Esophagus (tissue), 2 donors: ENCODE measurements around the gene KLHL6. TPM values are rescaled to one million over a fixed set of nuclear protein-coding genes. Genes with fewer than 3 reads are reported as not detected.
"Not testable (repeated sequence)": the region's sequence is repeated elsewhere in the genome, so short reads cannot be mapped to it uniquely, and the experiment has no call there.

Experiments used
- H3K27ac ChIP-seq, 2 donors: one replicate each; pipeline ENCODE4 v1.5.1; 2013; ENCODE audit warnings: low read depth in 2 of 2, mild to moderate bottlenecking in 2 of 2, inconsistent platforms in 1 of 2, low read length in 1 of 2, moderate library complexity in 1 of 2
- H3K27me3 ChIP-seq, 2 donors: one replicate each; pipeline ENCODE4 v1.6.1; 2013; ENCODE audit warnings: low read length in 2 of 2, control low read depth in 1 of 2, mild to moderate bottlenecking in 1 of 2; ENCODE audit not compliant: insufficient read depth in 2 of 2, control insufficient read depth in 1 of 2
- H3K36me3 ChIP-seq, 2 donors: one replicate each; pipeline ENCODE4 v1.6.1; 2013; ENCODE audit warnings: low read length in 1 of 2; ENCODE audit not compliant: control insufficient read depth in 2 of 2, insufficient read depth in 2 of 2
- H3K4me1 ChIP-seq, 2 donors: one replicate each; pipeline ENCODE4 v1.6.1; 2013; ENCODE audit warnings: low read length in 1 of 2; ENCODE audit not compliant: control insufficient read depth in 2 of 2, insufficient read depth in 2 of 2
- H3K4me3 ChIP-seq, 2 donors: one replicate each; pipeline ENCODE4 v1.5.1; 2013; ENCODE audit warnings: low read length in 2 of 2, mild to moderate bottlenecking in 2 of 2, low read depth in 1 of 2, moderate library complexity in 1 of 2
- H3K9me3 ChIP-seq, 2 donors: one replicate each; pipeline ENCODE4 v1.6.1; 2013; ENCODE audit warnings: mild to moderate bottlenecking in 2 of 2, low read depth in 1 of 2, low read length in 1 of 2, moderate library complexity in 1 of 2; ENCODE audit not compliant: control insufficient read depth in 2 of 2, insufficient read depth in 1 of 2
- WGBS, 2 donors: extraction: QIAGEN DNeasy Blood & Tissue Kit; methylation state at CpG; one replicate each; pipeline ENCODE4 v1.1.7; 2013; 5-methylcytosine and 5-hydroxymethylcytosine counted together
- polyA plus RNA-seq, 2 donors: library from polyadenylated mRNA; stranded (reverse); fragments of 200-250 nt; gene quantifications; one replicate each; pipeline ENCODE4 v1.2.3, GENCODE V29; 2013
- donor health status: healthy with polysubstance abuse.
- donor health status: Bipolar disorder and iron deficiency.

Gene KLHL6
- polyA plus RNA-seq, 2 donors = 0.16 to 0.26 TPM

DNA sequence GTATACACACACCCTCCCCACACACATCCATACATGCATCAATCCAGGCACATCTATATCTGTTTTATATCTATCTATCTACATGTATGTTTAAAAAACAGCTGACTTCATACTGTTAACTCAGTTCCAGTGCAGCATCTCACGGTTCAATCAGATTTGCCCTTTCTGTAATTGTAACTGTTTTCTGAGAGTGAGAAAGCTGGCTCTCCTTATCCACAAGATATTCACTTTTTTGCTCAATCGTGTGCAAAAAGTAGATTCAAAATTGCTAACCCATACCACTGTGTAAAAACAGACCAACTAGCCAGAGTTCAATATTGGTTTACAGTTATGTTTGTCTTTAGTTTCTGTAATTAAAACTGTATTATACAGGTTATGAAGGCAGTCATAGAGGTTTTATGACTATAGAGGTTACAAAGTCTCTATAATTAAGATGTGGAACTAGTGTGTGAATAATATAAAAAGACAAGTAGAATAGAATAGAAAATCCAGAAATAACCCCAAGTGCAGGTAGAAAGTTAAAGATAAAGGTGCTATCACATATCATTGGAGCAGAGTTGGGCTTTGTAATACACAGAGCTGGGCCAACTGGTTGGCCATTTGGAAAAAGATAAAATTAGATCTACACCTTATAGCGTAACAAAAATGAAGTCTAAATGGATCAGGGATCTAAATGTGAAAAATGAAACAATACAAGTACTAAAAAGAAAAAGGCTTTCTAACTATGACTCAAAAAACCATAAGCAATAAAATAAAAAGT is 107.0 kb downstream of the KLHL6 start:
- Histone ChIP-seq H3K27me3 (no peaks in the 10 kb centered on the region), H3K27ac (no peak overlapping the region), H3K4me1 (peaks cover 0 to 6% of the 10 kb centered on the region in 2 donors), H3K4me3 (peak overlapping the region in 1 of 2 donors; percentile 62), H3K36me3 (no peaks in the 10 kb centered on the region), H3K9me3 (peaks cover 0 to 2% of the 10 kb centered on the region in 2 donors)
- WGBS, 2 donors = 52 to 64% methylated on average over 3 of the region's 3 CpGs

DNA sequence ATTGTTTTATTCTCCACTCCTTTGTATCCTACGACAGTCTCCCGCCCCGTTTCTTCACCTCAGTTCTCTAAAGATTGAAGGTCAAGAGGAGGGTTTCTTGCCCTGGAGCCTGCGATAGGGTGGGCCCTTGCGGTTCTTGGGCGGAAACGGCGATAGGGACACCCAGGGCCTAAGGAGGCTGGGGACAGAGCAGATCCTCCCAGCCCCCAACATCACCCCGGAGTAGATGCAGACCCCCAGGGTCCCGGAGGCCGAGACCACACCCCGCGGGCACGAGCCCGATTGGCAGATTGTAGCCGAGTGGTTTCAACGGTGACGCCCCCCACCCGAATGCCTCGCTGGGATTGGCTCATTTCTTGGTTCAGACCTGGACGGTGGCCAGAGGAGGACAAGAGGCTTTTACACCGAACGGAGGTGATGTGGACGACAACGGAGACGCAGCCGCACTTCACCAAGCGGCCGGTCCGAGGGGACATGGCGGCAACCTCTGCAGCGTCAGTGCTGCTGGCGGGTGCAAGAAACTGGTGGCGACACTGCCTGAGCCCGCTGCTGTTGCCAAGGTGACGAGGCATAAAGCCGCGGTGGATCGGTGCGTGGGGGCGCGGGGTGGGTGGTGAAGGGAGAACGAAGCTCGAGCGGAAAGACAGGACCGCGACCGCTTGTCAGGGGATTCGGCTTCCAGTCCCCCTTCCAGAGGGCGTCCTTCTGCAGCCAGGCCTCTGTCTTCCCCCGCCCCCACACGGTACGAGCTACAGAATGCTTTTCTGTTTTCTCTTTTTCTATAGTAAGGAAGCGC is 108.1 kb downstream of the KLHL6 start:
- H3K27ac ChIP-seq = peak overlapping the region in 1 of 2 donors; percentile 77
- H3K9me3 ChIP-seq = peaks cover 0 to 4% of the 10 kb centered on the region in 2 donors
- peaks cover 0 to 6% of the 10 kb centered on the region in 2 donors for H3K4me1 ChIP-seq
- H3K36me3 ChIP-seq = no peaks in the 10 kb centered on the region
- no peaks in the 10 kb centered on the region for H3K27me3 ChIP-seq
- peak overlapping the region; percentile 62 to 77 for H3K4me3 ChIP-seq
- 1 to 2% methylated on average over 50 to 54 of the region's 54 CpGs for WGBS, 2 donors

DNA sequence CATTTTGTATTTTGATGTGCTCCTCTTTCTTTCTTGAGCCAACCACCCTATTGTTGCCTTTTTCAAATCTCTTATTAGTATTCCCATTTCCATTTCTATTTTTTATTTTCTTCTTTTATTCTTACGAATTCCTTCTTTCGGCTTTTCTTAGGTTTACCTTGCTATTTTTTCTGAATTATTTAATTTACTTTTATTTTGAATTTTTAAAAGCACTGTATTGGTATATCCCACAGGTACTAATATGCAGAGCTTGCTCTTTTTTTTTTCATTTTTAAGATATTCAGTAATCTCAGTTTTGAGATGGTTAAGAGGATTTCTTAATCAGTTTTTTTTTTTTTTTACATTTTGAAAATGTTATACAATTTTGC is 108.7 kb downstream of the KLHL6 start:
- Histone ChIP-seq H3K4me3 (peak overlapping the region in 1 of 2 donors; percentile 62), H3K36me3 (no peaks in the 10 kb centered on the region), H3K9me3 (peaks cover 0 to 4% of the 10 kb centered on the region in 2 donors), H3K4me1 (peaks cover 0 to 6% of the 10 kb centered on the region in 2 donors), H3K27me3 (no peaks in the 10 kb centered on the region), H3K27ac (no peak overlapping the region)
- 95 to 100% methylated on average over 2 of the region's 2 CpGs for WGBS, 2 donors

DNA sequence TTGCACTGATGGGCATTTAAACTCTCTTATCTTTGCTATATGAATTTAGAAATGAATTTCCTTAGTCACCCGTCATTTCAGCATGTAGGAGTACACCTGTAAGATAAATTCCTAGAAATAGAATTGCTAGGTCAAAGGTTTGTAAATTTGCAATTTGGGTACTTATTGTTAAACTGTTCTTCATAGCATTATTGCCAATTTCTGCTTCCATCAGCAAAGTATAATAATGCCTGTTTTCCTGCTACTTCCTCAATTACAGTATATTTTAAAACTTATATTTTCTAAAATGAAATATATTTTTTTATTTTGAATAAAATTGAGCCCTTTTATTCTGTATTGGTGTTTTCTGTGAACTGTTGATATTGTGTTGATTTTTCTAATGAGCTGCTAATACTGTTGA is 110.8 kb downstream of the KLHL6 start:
- Histone ChIP-seq H3K27ac (no peak overlapping the region), H3K36me3 (no peaks in the 10 kb centered on the region), H3K4me3 (no peak overlapping the region), H3K4me1 (peaks cover 0 to 6% of the 10 kb centered on the region in 2 donors), H3K27me3 (no peaks in the 10 kb centered on the region), H3K9me3 (peaks cover 0 to 4% of the 10 kb centered on the region in 2 donors)
- 91 to 94% methylated on average over 1 of the region's 1 CpG for WGBS, 2 donors

DNA sequence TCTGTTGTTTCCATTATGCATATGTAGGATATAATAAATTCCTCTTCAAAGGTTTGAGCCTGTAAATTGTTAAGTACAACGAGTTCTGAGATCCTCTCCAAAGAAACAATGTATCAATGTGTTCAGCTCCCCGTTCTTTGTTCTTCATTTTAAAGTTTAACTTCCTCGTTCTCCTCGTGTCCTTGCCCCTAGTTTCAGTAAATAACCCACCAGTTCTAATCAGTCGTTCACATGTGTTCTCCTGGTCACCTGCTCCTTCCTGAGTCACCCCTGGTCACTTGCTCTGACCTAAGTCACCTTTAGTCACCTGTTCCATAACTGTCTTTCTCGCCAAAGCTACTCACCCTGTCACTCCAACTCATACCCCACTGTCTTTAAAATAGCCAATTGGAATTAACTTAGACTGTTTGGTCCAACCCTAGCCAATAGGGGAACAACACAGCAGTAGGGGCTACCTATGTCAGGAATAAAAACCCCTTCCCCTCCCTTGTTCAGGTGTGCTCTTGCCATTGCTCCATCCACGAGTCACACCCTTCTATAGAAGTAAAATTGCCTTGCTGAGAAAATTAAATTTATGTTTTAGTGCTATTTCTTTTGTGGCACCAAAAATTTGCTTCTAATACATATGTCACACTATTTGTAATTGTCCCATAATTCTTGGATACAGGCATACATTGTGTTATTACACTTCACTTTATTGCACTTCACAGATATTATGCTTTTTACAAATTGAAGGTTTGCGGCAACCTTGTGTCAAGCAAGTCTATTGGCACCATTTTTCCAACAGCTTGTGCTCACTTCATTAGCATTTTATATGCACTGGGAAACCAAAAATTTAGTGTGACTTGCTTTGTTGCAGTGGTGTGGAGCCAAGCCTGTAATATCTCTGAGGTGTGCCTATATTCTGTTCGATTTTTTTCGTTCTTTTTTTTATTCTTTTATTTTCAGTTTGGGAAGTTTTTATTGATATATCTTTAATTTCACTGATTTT is 111.8 kb downstream of the KLHL6 start:
- H3K27ac ChIP-seq = no peak overlapping the region
- 82 to 87% methylated on average over 10 of the region's 10 CpGs for WGBS, 2 donors
- H3K36me3 ChIP-seq = no peaks in the 10 kb centered on the region
- H3K27me3 ChIP-seq = no peaks in the 10 kb centered on the region
- peaks cover 0 to 6% of the 10 kb centered on the region in 2 donors for H3K4me1 ChIP-seq
- H3K9me3 ChIP-seq = peaks cover 0 to 4% of the 10 kb centered on the region in 2 donors
- H3K4me3 ChIP-seq = no peak overlapping the region

DNA sequence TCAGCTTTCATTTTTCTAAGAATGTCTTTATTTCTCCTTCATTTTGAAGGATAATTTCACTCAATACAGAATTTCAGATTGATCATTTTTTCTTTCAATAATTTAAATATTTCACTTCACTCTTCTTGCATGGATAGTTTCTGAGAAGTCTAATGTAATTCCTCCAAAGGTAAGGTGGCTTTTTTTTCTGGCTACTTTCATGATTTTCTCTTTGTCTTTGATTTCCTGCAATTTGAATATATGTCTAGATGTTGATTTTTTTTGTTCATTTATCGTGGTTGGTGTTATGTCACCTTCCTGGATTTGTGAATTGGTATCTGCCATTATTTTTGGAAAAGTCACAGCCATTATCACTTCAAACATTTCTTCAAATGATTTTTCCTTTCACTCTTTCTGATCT is 112.5 kb downstream of the KLHL6 start:
- H3K9me3 ChIP-seq = peaks cover 0 to 4% of the 10 kb centered on the region in 2 donors

DNA sequence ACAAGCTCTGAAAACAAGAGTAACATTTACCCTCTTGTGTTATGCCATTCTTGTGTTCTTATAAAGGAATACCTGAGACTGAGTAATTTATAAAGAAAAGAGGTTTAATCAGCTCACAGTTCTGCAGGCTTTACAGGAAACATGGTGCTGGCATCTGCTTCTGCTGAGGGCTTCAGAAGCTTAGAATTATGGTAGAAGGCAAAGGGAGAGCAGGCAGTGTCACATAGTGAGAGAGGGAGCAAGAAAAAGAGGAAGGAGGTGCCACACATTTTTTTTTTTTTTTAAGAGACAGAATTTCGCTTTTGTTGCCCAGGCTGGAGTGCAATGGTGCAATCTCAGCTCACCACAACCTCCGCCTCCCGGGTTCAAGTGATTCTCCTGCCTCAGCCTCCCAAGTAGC is 115.0 kb downstream of the KLHL6 start:
- not testable (repeated sequence) for H3K36me3 ChIP-seq, H3K4me1 ChIP-seq, H3K27me3 ChIP-seq, H3K4me3 ChIP-seq, H3K9me3 ChIP-seq, H3K27ac ChIP-seq
- 80 to 97% methylated on average over 1 to 3 of the region's 3 CpGs for WGBS, 2 donors

More for the DNA sequence above, 112.5 kb downstream of the KLHL6 start:
- no peak overlapping the region for H3K4me3 ChIP-seq
- peaks cover 0 to 6% of the 10 kb centered on the region in 2 donors for H3K4me1 ChIP-seq
- no peaks in the 10 kb centered on the region for H3K27me3 ChIP-seq
- no peaks in the 10 kb centered on the region for H3K36me3 ChIP-seq
- no peak overlapping the region for H3K27ac ChIP-seq
- WGBS, 2 donors = 73 to 86% methylated on average over 1 of the region's 1 CpG

DNA sequence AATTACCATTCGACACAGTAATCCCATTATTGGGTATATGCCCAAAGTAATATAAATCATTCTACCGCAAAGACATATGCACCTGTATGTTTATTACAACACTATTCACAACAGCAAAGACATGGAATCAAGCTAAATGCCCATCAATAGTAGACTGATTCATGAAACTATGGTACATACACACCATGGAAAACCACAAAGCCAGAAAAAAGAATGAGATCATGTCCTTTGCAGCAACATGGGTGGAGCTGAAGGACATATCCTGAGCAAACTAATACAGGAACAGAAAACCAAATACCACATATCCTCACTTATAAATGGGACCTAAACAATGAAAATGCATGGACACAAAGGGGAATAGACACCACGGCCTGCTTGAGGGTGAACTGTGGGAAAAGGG is 116.0 kb downstream of the KLHL6 start:
- no peak overlapping the region for H3K27ac ChIP-seq
- WGBS, 2 donors = 61 to 66% methylated on average over 3 of the region's 3 CpGs
- no peaks in the 10 kb centered on the region for H3K4me1 ChIP-seq
- no peaks in the 10 kb centered on the region for H3K27me3 ChIP-seq
- peaks cover 0 to 4% of the 10 kb centered on the region in 2 donors for H3K9me3 ChIP-seq
- H3K36me3 ChIP-seq = no peaks in the 10 kb centered on the region
- H3K4me3 ChIP-seq = no peak overlapping the region

DNA sequence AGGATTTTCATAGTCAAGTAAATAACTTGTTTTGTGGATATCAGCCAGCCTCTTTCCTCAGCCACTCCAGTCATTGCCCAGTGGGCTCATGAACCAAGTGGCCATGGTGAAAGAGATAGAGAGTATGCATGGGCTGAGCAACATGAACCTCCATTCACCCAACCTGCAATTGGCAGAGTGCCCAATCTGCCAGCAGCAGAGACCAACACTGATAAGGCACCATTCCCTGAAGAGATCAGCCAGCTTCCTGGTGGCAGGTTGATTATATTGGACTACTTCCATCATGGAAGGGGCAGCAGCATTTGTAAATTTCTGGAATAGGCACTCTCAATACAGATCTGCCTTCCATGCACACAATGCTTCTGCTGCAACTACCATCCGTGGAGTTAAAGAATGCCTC is 116.8 kb downstream of the KLHL6 start:
- no peaks in the 10 kb centered on the region for H3K27me3 ChIP-seq
- no peaks in the 10 kb centered on the region for H3K4me1 ChIP-seq
- peaks cover 0 to 4% of the 10 kb centered on the region in 2 donors for H3K9me3 ChIP-seq
- H3K27ac ChIP-seq = no peak overlapping the region
- H3K4me3 ChIP-seq = no peak overlapping the region
- H3K36me3 ChIP-seq = no peaks in the 10 kb centered on the region
- 73 to 89% methylated on average over 1 of the region's 1 CpG for WGBS, 2 donors
